SH-SY5Y (cell line): ENCODE data around the gene KRTAP5-4.

Experiments used
- GATA2 ChIP-seq: IDR thresholded peaks from 2 replicates; pipeline ENCODE4 v1.6.1; 2011; ENCODE audit warnings: mild to moderate bottlenecking, low read depth, low read length
- GATA3 ChIP-seq: IDR thresholded peaks from 2 replicates; pipeline ENCODE4 v1.6.1; 2011; ENCODE audit warnings: low read depth, mild to moderate bottlenecking, low read length, moderate library complexity

DNA sequence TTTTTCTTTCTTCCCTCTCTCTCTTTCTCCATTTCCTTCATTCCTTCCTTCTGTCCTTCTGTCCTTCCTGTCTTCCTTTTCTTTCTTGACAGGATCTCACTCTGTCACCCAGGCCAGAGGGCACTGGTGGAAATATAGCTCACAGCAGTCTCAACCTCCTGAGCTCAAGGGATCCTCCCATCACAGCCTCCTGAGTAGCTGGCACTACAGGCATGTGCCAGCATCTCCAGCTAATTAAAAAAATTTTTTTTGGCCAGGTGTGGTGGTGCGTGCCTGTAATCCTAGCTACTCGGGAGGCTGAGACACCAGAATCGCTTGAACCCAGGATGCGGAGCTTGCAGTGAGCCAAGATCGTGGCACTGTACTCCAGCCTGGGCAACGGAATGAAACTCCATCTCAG, 45.1 kb downstream of the KRTAP5-4 start:
- TF ChIP-seq GATA3: no peak
- TF ChIP-seq GATA2: no peak
